ENCODE data around the gene AXIN2. TPM values are rescaled to one million over a fixed set of nuclear protein-coding genes. Genes with fewer than 3 reads are reported as not detected.

AXIN2 gene
- total and polyA plus RNA-seq, 10 of the 15 experiments (the other 5 are each of a cell fraction or from before 2014, with no cell fraction given): 0.47 to 7.8 (median 3.1) TPM

DNA sequence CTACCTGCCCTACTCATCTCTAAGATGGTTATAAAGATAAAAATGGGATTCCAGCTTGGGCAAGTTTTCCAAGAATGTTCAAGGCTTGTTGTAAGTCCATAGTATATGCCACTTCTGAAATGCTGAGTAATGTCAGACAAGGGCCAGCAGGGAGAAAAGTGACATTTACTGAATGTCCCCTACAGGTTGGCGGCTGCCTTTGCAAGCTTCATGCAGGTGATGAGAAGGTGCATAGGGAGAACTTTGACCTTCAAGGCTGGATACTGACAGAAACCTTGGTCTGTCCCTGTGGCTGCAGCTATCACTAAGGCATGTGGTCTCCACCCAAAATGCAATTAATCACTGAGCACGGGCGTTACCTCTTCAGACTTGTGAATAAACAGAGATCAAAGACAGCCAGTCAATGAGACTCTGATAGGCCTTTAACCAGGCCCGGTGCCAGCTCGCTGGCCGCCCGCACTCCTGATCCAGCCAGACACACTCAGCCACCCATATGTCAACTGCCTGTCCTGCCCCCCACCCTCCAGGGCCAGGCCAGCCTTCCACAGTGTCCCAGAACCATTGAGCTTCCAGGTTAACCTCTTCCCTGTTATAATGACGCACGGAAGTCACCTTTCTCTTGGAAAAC is 26.8 kb upstream of the AXIN2 start:
- Histone ChIP-seq H3K9ac (ENCODE audit: control insufficient read depth, insufficient read depth, low read length) (no peak overlapping the region), H3K27ac (ENCODE audit: control insufficient read depth, insufficient read depth) (no peak overlapping the region), H3K79me2 (ENCODE audit: control insufficient read depth, insufficient read depth, low read length) (no peaks in the 10 kb centered on the region), H3K9me3 (replicated peaks; ENCODE audit: control insufficient read depth, insufficient read depth, low read length) (no peaks in the 10 kb centered on the region), H3K4me3 (no peak overlapping the region), H4K20me1 (ENCODE audit: control insufficient read depth, insufficient read depth) (no peaks in the 10 kb centered on the region), H3K4me2 (ENCODE audit: control insufficient read depth, insufficient read depth) (no peak overlapping the region), H3K4me1 (ENCODE audit: control insufficient read depth, insufficient read depth, low read length) (no peaks in the 10 kb centered on the region), H3K36me3 (ENCODE audit: control insufficient read depth in 2 of 2, insufficient read depth in 2 of 2, low read length in 1 of 2) (no peaks in the 10 kb centered on the region), H2AFZ (ENCODE audit: control insufficient read depth, low read depth, low read length) (no peak overlapping the region), H3K27me3 (replicated peaks in 1 of 2; ENCODE audit: control insufficient read depth in 2 of 2, insufficient read depth in 2 of 2, low read length in 1 of 2) (no peaks in the 10 kb centered on the region)
- intact Hi-C loops (cut with micrococcal nuclease; ENCODE audit: unreplicated experiment): no loop called here
- peak; percentile 48 for ATAC-seq
- no TSS peak for BruUV-seq (replicated peaks)
- CTCF ChIA-PET: interaction anchor here (1.4 to 1.5 kb wide), 2 partner anchors 31 to 206 kb away, joined by 3 to 5 read pairs; no protein-coding TSS in a partner anchor
- RAD21 ChIA-PET (ENCODE audit: unreplicated experiment): no interaction called here
- WGBS (ENCODE audit: insufficient coverage, insufficient replicate concordance, low lambda C conversion rate, missing lambda C conversion rate): 48% methylated on average over 9 of the region's 9 CpGs
- DNase-seq (ENCODE audit: low read depth, low spot score): no peak
- TF ChIP-seq, protein P1, sequence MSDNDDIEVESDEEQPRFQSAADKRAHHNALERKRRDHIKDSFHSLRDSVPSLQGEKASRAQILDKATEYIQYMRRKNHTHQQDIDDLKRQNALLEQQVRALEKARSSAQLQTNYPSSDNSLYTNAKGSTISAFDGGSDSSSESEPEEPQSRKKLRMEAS (IDR thresholded peaks at IDR 0.05; ENCODE audit: low read depth, low read length): no peak
- TF ChIP-seq FOS (IDR thresholded peaks at IDR 0.05; ENCODE audit: borderline replicate concordance, extremely low read depth, insufficient read length) (no peak), MTA2 (IDR thresholded peaks at IDR 0.05; ENCODE audit: low read depth) (no peak), EED (IDR thresholded peaks at IDR 0.05; ENCODE audit: low read depth) (no peak)
- TF ChIP-seq, protein P2, sequence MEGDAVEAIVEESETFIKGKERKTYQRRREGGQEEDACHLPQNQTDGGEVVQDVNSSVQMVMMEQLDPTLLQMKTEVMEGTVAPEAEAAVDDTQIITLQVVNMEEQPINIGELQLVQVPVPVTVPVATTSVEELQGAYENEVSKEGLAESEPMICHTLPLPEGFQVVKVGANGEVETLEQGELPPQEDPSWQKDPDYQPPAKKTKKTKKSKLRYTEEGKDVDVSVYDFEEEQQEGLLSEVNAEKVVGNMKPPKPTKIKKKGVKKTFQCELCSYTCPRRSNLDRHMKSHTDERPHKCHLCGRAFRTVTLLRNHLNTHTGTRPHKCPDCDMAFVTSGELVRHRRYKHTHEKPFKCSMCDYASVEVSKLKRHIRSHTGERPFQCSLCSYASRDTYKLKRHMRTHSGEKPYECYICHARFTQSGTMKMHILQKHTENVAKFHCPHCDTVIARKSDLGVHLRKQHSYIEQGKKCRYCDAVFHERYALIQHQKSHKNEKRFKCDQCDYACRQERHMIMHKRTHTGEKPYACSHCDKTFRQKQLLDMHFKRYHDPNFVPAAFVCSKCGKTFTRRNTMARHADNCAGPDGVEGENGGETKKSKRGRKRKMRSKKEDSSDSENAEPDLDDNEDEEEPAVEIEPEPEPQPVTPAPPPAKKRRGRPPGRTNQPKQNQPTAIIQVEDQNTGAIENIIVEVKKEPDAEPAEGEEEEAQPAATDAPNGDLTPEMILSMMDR (IDR thresholded peaks at IDR 0.05 in 2 of 3, conservative IDR thresholded peaks at IDR 0.05 in 1 of 3; ENCODE audit: control insufficient read depth in 2 of 3, extremely low read depth in 1 of 3, insufficient read depth in 1 of 3, low read depth in 3 of 3, low read length in 3 of 3): 0 out of 6 replicates have a peak, but pooled peaks of 1 of the 3 experiments have one; percentile 8
- no peak for FAIRE-seq
- in situ Hi-C loops (cut with MboI): no loop called here
- POLR2A ChIA-PET: no interaction called here
- SMC1A ChIA-PET (ENCODE audit: uncharacterized antibody, unreplicated experiment): no interaction called here
